ENCODE data around the gene NPL. TPM values are rescaled to one million over a fixed set of nuclear protein-coding genes. Genes with fewer than 3 reads are reported as not detected.
A peak's percentile ranks its signal among the peaks of the same experiment; 100 is the strongest.

The NPL gene, protein sequence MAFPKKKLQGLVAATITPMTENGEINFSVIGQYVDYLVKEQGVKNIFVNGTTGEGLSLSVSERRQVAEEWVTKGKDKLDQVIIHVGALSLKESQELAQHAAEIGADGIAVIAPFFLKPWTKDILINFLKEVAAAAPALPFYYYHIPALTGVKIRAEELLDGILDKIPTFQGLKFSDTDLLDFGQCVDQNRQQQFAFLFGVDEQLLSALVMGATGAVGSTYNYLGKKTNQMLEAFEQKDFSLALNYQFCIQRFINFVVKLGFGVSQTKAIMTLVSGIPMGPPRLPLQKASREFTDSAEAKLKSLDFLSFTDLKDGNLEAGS
- total RNA-seq, result 10 to 100 TPM; 11.0 to 21.8 (median 16.8) TPM

DNA sequence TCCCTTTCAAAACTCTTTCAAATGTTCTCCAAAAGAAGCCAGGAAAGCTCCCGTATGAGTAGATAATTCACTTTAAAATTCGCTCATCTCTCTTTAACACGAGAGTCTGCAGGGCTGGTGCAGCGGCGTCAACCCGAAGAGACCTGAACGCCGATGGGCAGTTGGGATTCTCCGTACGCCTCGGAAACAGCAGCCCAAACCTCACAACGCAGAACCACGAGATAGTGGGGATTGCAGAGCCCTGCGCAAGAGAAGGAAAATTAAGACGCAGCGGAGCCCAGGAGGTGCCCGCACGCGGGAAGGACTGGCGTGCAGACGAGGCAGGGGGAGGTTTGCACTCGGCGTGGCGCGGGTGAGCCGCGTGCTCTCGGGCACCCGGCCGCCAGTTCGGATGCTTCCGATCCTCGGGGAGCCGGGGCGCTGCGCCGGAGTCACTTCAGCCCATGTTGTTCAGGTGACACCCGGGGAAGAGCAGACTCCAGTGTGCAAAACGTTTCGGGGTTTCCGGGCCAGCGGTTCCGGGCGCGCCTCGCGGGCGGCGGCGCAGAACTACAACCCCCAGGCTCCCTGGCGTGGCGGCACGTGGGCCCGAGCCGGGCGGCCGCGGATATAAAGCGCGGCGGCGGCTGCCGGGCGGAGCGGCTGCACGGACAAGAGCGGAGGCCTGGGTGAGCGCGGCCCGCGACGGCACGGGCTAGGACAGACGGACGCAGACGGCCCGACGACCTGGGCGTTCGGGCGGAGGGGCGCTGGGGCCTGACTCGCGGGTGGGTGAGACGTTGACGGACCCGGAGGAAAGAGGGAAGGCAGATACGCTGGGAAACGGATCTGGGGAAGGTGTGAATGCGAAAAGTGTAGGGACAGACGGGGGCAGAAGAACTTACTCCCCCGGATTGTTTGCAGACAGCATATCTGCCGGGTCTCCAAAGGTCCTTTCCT lies at the start of gene NPL:
TSS of gene NPL (plus strand) at position 636 of the 939 bp plus-strand sequence. CDS start 4,599 bp downstream, outside the sequence.
- Histone ChIP-seq H3K27me3 (no peaks in the 10 kb centered on the region), H3K4me3 (peak within 1 kb of the TSS; percentile 74), H3K27ac (peak within 1 kb of the TSS; percentile 81), H3K36me3 (peaks cover 2% of the 10 kb centered on the region), H3K4me1 (peaks cover 16% of the 10 kb centered on the region), H3K9me3 (no peaks in the 10 kb centered on the region)
- peak; percentile 83 to 91 for DNase-seq (ENCODE audit: low spot score in 2 of 2)
- WGBS, result 1% methylated on average over 42 of the region's 93 CpGs
- TF ChIP-seq POLR2A (IDR thresholded peaks at IDR 0.05) (peak in 1 of 2 donors; percentile 89), POLR2AphosphoS5 (IDR thresholded peaks at IDR 0.05) (peak in 2 of 3 donors; percentile 39 to 48)
- TF ChIP-seq, protein P1, sequence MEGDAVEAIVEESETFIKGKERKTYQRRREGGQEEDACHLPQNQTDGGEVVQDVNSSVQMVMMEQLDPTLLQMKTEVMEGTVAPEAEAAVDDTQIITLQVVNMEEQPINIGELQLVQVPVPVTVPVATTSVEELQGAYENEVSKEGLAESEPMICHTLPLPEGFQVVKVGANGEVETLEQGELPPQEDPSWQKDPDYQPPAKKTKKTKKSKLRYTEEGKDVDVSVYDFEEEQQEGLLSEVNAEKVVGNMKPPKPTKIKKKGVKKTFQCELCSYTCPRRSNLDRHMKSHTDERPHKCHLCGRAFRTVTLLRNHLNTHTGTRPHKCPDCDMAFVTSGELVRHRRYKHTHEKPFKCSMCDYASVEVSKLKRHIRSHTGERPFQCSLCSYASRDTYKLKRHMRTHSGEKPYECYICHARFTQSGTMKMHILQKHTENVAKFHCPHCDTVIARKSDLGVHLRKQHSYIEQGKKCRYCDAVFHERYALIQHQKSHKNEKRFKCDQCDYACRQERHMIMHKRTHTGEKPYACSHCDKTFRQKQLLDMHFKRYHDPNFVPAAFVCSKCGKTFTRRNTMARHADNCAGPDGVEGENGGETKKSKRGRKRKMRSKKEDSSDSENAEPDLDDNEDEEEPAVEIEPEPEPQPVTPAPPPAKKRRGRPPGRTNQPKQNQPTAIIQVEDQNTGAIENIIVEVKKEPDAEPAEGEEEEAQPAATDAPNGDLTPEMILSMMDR (IDR thresholded peaks at IDR 0.05), result no peak

DNA sequence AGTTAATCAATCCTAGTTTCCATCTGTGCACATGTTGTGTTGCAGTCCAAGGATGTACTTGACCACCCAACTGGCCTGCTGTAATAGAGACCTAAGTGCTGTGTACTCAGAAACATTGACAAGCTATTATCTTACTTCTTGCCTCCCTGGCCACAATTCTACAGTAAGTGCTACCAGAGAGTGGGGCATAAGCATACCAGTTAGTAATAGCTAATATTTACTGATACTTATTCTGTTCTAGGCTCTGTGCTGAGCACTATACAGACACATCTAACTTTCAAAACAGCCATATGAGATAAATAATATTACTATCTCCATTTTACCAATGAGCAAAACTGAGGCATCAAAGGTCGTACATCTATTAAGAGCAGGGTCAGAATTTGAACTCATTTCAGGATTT lies 49.5 kb upstream of the NPL start:
- H3K9me3 ChIP-seq, result no peaks in the 10 kb centered on the region
- H3K4me3 ChIP-seq, result no peak overlapping the region
- no peaks in the 10 kb centered on the region for H3K4me1 ChIP-seq
- DNase-seq (ENCODE audit: low spot score in 2 of 2), result no peak
- H3K36me3 ChIP-seq, result no peaks in the 10 kb centered on the region
- 96% methylated on average over 1 of the region's 1 CpG for WGBS
- H3K27me3 ChIP-seq, result no peaks in the 10 kb centered on the region
- H3K27ac ChIP-seq, result no peak overlapping the region
- no peak for TF ChIP-seq POLR2A (IDR thresholded peaks at IDR 0.05)
- TF ChIP-seq, protein P1 (IDR thresholded peaks at IDR 0.05), result no peak
- no peak for TF ChIP-seq POLR2AphosphoS5 (IDR thresholded peaks at IDR 0.05)
- no peak for TF ChIP-seq EP300 (IDR thresholded peaks at IDR 0.05)

DNA sequence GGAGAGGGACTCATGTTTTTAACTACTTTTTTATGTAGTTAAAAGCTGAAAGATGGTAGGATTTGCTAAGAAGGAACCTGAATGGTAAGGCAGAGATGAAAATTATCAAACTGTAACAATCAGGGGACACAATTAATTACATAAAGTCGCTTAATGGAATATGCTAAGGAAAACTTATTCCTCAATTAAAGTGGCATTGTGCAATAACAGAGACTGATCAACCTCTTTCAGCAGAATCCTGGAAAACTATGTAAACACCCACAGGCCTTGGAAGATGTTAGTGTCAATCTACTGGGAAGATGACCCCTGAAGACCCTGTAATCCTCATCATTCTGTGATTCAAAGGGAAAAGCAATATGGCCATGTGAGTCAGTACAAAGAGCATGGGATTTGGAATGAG lies 46.8 kb upstream of the NPL start:
- H3K4me3 ChIP-seq, result no peak overlapping the region

DNA sequence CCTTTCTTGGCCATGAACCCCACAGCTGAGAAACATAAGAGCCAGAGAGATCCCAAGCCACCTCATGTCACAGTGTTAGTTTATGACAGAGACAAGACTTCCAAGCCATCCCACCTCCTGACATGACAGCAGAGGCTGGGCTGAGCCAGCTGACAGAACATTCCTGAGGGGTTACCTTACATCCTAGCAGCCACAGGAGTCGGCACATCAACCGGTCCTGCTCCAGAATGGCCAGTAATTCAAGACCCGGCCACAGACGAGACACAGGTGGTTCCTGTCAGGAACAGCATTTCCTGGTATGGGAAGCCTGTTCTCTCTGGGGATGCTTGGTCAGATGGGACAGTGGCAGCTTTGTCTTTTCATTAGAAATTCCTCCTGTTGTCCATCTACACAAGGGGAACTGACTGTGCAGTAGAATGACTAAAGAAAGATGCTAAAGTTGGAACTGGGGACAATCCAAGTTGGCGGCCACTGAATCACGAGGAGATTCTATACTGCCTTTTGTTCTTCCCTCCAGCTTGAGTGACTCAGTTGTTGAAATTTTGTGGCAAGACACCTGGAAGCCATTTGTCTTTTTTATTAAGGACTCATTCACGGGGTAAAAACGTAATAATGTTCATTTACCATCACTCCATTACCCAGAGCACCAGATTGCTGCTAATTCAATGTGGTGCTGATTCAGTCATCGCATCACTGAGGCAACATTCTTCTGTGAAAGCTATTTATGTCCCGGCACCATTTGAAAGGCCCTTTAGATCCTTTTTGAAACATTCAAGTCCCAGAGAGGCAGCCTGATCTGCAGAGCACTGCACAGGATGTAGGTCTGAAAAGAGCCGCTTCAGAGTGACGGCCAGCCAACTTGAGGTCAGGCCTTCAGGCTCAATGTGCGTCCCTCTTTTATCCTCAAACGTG lies 37.2 kb upstream of the NPL start:
- H3K36me3 ChIP-seq, result no peaks in the 10 kb centered on the region
- no peak overlapping the region for H3K4me3 ChIP-seq
- WGBS, result 70% methylated on average over 10 of the region's 14 CpGs
- H3K9me3 ChIP-seq, result no peaks in the 10 kb centered on the region
- no peak for DNase-seq (ENCODE audit: low spot score in 2 of 2)
- H3K4me1 ChIP-seq, result no peaks in the 10 kb centered on the region
- H3K27me3 ChIP-seq, result peaks cover 5% of the 10 kb centered on the region
- no peak overlapping the region for H3K27ac ChIP-seq
- TF ChIP-seq, protein P1 (IDR thresholded peaks at IDR 0.05), result no peak
- no peak for TF ChIP-seq POLR2A (IDR thresholded peaks at IDR 0.05)

More for the DNA sequence above, 46.8 kb upstream of the NPL start:
- no peak overlapping the region for H3K27ac ChIP-seq
- no peaks in the 10 kb centered on the region for H3K4me1 ChIP-seq
- TF ChIP-seq, protein P1 (IDR thresholded peaks at IDR 0.05), result no peak
- TF ChIP-seq POLR2A (IDR thresholded peaks at IDR 0.05), result no peak
- no peaks in the 10 kb centered on the region for H3K27me3 ChIP-seq
- no peak for DNase-seq (ENCODE audit: low spot score in 2 of 2)
- 90% methylated on average over 1 of the region's 1 CpG for WGBS
- no peaks in the 10 kb centered on the region for H3K36me3 ChIP-seq
- H3K9me3 ChIP-seq, result no peaks in the 10 kb centered on the region
